Activated naive CD4-positive, alpha-beta T cell treated with anti-CD3 and anti-CD28 coated beads, Interleukin-2, amount 50 U/mL, for 16 hours (primary cell): Measurements from ENCODE around the gene SEPTIN10.
"Not testable (repeated sequence)": the region's sequence is repeated elsewhere in the genome, so short reads cannot be mapped to it uniquely, and the experiment has no call there.

ENCODE experiments used
- DNase-seq: peaks from one replicate; pipeline ENCODE4 v3.0.0-alpha.2; 2020

Gene SEPTIN10

GRCh38 chr2:109633284-109633961 is 19.7 kb upstream of the SEPTIN10 start:
- DNase-seq = no peak

- no peak for DNase-seq
Observed at GRCh38 chr2:109632158-109632789, 18.5 kb upstream of the SEPTIN10 start.

- no peak for DNase-seq
Observed at GRCh38 chr2:109631741-109632140, 18.0 kb upstream of the SEPTIN10 start.

- no peak for DNase-seq
Observed at GRCh38 chr2:109630441-109631430, 17.0 kb upstream of the SEPTIN10 start.

- no peak for DNase-seq
Observed at GRCh38 chr2:109629867-109630266, 16.1 kb upstream of the SEPTIN10 start.

- DNase-seq = not testable (repeated sequence)
Observed at GRCh38 chr2:109628321-109628720, 14.6 kb upstream of the SEPTIN10 start.

- no peak for DNase-seq
Observed at GRCh38 chr2:109624339-109624738, 10.6 kb upstream of the SEPTIN10 start.

GRCh38 chr2:109623923-109624322 is 10.2 kb upstream of the SEPTIN10 start:
- DNase-seq = no peak

GRCh38 chr2:109623297-109623696 is 9.5 kb upstream of the SEPTIN10 start:
- DNase-seq = no peak

GRCh38 chr2:109619032-109619615 is 5.4 kb upstream of the SEPTIN10 start:
- DNase-seq = no peak

GRCh38 chr2:109616184-109616583 is 2.4 kb upstream of the SEPTIN10 start:
- DNase-seq = no peak

- no peak for DNase-seq
Observed at GRCh38 chr2:109615637-109616144, 1.9 kb upstream of the SEPTIN10 start.

GRCh38 chr2:109614715-109615636 is 1.2 kb upstream of the SEPTIN10 start:
- DNase-seq = no peak

GRCh38 chr2:109613081-109613921 is 465 bp downstream of the SEPTIN10 start:
- no peak for DNase-seq

- no peak for DNase-seq
Observed at GRCh38 chr2:109611467-109612095, 2.2 kb downstream of the SEPTIN10 start.

- DNase-seq = no peak
Observed at GRCh38 chr2:109609352-109610024, 4.3 kb downstream of the SEPTIN10 start.

GRCh38 chr2:109607766-109608165 is 6.0 kb downstream of the SEPTIN10 start:
- DNase-seq = no peak

- DNase-seq = no peak
Observed at GRCh38 chr2:109604597-109604996, 9.2 kb downstream of the SEPTIN10 start.

- DNase-seq = no peak
Observed at GRCh38 chr2:109602617-109603188, 11.1 kb downstream of the SEPTIN10 start.
